HepG2 (cell line): ENCODE measurements around the gene ITIH1. TPM values are rescaled to one million over a fixed set of nuclear protein-coding genes. Genes with fewer than 3 reads are reported as not detected.

Experiments used
- FOXC1 ChIP-seq: sonication (generic); formaldehyde crosslinking; IDR thresholded peaks from 2 replicates; pipeline ENCODE4 v1.8.0; 2022; ENCODE audit warnings: mild to moderate bottlenecking, missing genetic modification reagents, borderline replicate concordance
- NFKB2 ChIP-seq: sonication (generic); formaldehyde crosslinking; IDR thresholded peaks from 2 replicates; pipeline ENCODE4 v1.4.0; 2020; ENCODE audit warnings: missing genetic modification reagents, borderline replicate concordance
- RBM39 ChIP-seq: fragments of 200-400 bp; formaldehyde crosslinking; IDR thresholded peaks from one replicate; pipeline ENCODE4 v1.6.1; 2018; ENCODE audit warnings: antibody characterized with exemption, mild to moderate bottlenecking, low read depth, low read length; ENCODE audit not compliant: poor library complexity, severe bottlenecking
- SNAPC2 ChIP-seq: sonication (generic); formaldehyde crosslinking; IDR thresholded peaks from 2 replicates; pipeline ENCODE4 v1.8.1; 2022; ENCODE audit warnings: mild to moderate bottlenecking, missing genetic modification reagents
- ZMAT3 ChIP-seq: sonication (generic); formaldehyde crosslinking; conservative IDR thresholded peaks from 2 replicates; pipeline ENCODE4 v1.7.0; 2021; ENCODE audit warnings: missing genetic modification reagents
- ZNF180 ChIP-seq: sonication (generic); formaldehyde crosslinking; IDR thresholded peaks from 2 replicates; pipeline ENCODE4 v1.4.0; 2020; ENCODE audit warnings: low read depth, missing genetic modification reagents, borderline replicate concordance
- ZNF292 ChIP-seq: sonication (generic); formaldehyde crosslinking; IDR thresholded peaks from 2 replicates; pipeline ENCODE4 v1.8.1; 2022; ENCODE audit warnings: mild to moderate bottlenecking, low read depth, missing genetic modification reagents, borderline replicate concordance
- ZNF703 ChIP-seq: sonication (generic); formaldehyde crosslinking; IDR thresholded peaks from 2 replicates; pipeline ENCODE4 v1.5.1; 2020; ENCODE audit warnings: missing genetic modification reagents, mild to moderate bottlenecking, moderate library complexity, borderline replicate concordance
- ZNF746 ChIP-seq: sonication (generic); formaldehyde crosslinking; IDR thresholded peaks from 2 replicates; pipeline ENCODE4 v1.8.0; 2022; ENCODE audit warnings: mild to moderate bottlenecking, missing genetic modification reagents
- polyA plus RNA-seq, 8 experiments: library from polyadenylated mRNA; depleted of rRNA in 3 of 8; stranded (reverse) in 7 of 8; unstranded in 1 of 8; fragments of >200 nt; fragmentation: Illumina TruSeq in 4 of 8; extraction: Trizol in 4 of 8; gene quantifications; 2 replicates each; pipeline versions ENCODE4 v1.2.1 to v1.2.3, GENCODE V29; 2011 to 2016; ENCODE audit warnings: low read depth in 4 of 8, missing spikeins in 1 of 8, mixed read lengths in 1 of 8; ENCODE audit not compliant: insufficient read depth in 1 of 8
- total RNA-seq, 5 experiments: library from RNA; depleted of rRNA; stranded (reverse); fragments of >200 nt; fragmentation: Illumina TruSeq; extraction: Trizol; gene quantifications; 2 replicates each; pipeline ENCODE4 v1.2.3, GENCODE V29; 2016; ENCODE audit warnings: low read depth in 1 of 5
- TF ChIP-seq, protein P1 (sequence below): sonication (generic); formaldehyde crosslinking; IDR thresholded peaks from 2 replicates; pipeline ENCODE4 v1.8.1; 2022; ENCODE audit warnings: low read depth, mild to moderate bottlenecking, missing genetic modification reagents
- TF ChIP-seq, protein P2 (sequence below), 2 experiments: fragments of 450-650 bp in 1 of 2; sonication (generic) in 1 of 2; formaldehyde crosslinking in 1 of 2; IDR thresholded peaks; 2 replicates each; pipeline versions ENCODE4 v1.6.1 to v1.8.0; 2016 to 2022; ENCODE audit warnings: antibody characterized with exemption in 1 of 2, mild to moderate bottlenecking in 1 of 2, missing genetic modification reagents in 1 of 2
- TF ChIP-seq, protein P3 (sequence below): sonication (generic); formaldehyde crosslinking; IDR thresholded peaks from 2 replicates; pipeline ENCODE4 v1.5.0; 2020; ENCODE audit warnings: missing genetic modification reagents, mild to moderate bottlenecking, borderline replicate concordance
- TF ChIP-seq, protein P4 (sequence below): IDR thresholded peaks from 2 replicates; pipeline ENCODE4 v1.6.1; 2012; ENCODE audit warnings: inconsistent platforms

The ITIH1 gene
- total and polyA plus RNA-seq, 2 of the 13 experiments (the other 11 are each of a cell fraction or from before 2014, with no cell fraction given) = 12.3 to 19.6 TPM

DNA sequence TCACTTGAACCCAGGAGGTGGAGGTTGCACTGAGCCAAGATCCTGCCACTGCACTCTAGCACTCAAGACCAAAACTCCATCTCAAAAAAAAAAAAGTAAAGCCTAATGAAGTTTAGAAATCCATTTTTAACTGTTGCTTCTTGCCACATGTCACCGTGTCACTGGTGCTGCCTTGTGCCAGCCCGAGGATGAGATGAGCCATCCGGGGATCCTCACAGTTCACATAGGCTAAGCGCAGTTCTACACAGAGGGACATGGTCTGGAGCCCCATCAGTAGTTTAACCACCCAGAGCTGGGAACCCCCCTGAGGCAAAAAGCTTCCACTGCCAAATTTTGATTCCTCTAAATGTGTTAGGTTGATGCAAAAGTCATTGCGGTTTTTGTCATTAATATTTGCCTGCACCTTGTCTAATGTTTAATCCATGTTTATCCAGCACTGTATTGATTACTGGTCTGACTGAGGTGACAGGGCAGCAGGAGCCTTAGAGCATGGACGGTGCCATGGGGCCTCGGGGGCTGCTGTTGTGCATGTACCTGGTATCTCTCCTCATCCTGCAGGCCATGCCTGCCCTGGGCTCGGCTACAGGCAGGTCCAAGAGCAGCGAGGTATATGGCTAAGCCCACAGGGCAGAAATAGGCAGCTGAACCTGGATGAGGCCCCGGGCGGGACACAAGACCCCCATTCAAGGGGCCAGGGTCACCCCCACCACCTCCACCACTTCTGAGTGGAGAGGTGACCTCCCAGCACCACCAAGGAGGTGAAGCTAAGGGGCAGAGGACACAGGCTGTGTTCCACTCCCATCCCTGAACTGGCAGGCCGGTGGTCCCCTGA lies at the start of gene ITIH1 (continued):
- no peak for TF ChIP-seq ZNF180 (CRISPR knock-in tag)
- no peak for TF ChIP-seq ZNF703 (CRISPR knock-in tag)
- no peak for TF ChIP-seq ZNF746
- TF ChIP-seq ZNF292 (CRISPR knock-in tag) = peak; percentile 48; the same call in 1 of the 2 replicates
- 0 out of 2 replicates have a peak, but pooled peaks have one; percentile 3 for TF ChIP-seq FOXC1 (CRISPR knock-in tag)
- TF ChIP-seq SNAPC2 (CRISPR knock-in tag) = 0 out of 2 replicates have a peak, but pooled peaks have one; percentile 25
- TF ChIP-seq, protein P1, sequence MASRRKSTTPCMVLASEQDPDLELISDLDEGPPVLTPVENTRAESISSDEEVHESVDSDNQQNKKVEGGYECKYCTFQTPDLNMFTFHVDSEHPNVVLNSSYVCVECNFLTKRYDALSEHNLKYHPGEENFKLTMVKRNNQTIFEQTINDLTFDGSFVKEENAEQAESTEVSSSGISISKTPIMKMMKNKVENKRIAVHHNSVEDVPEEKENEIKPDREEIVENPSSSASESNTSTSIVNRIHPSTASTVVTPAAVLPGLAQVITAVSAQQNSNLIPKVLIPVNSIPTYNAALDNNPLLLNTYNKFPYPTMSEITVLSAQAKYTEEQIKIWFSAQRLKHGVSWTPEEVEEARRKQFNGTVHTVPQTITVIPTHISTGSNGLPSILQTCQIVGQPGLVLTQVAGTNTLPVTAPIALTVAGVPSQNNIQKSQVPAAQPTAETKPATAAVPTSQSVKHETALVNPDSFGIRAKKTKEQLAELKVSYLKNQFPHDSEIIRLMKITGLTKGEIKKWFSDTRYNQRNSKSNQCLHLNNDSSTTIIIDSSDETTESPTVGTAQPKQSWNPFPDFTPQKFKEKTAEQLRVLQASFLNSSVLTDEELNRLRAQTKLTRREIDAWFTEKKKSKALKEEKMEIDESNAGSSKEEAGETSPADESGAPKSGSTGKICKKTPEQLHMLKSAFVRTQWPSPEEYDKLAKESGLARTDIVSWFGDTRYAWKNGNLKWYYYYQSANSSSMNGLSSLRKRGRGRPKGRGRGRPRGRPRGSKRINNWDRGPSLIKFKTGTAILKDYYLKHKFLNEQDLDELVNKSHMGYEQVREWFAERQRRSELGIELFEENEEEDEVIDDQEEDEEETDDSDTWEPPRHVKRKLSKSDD = no peak
- TF ChIP-seq, protein P2, sequence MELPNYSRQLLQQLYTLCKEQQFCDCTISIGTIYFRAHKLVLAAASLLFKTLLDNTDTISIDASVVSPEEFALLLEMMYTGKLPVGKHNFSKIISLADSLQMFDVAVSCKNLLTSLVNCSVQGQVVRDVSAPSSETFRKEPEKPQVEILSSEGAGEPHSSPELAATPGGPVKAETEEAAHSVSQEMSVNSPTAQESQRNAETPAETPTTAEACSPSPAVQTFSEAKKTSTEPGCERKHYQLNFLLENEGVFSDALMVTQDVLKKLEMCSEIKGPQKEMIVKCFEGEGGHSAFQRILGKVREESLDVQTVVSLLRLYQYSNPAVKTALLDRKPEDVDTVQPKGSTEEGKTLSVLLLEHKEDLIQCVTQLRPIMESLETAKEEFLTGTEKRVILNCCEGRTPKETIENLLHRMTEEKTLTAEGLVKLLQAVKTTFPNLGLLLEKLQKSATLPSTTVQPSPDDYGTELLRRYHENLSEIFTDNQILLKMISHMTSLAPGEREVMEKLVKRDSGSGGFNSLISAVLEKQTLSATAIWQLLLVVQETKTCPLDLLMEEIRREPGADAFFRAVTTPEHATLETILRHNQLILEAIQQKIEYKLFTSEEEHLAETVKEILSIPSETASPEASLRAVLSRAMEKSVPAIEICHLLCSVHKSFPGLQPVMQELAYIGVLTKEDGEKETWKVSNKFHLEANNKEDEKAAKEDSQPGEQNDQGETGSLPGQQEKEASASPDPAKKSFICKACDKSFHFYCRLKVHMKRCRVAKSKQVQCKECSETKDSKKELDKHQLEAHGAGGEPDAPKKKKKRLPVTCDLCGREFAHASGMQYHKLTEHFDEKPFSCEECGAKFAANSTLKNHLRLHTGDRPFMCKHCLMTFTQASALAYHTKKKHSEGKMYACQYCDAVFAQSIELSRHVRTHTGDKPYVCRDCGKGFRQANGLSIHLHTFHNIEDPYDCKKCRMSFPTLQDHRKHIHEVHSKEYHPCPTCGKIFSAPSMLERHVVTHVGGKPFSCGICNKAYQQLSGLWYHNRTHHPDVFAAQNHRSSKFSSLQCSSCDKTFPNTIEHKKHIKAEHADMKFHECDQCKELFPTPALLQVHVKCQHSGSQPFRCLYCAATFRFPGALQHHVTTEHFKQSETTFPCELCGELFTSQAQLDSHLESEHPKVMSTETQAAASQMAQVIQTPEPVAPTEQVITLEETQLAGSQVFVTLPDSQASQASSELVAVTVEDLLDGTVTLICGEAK (IDR thresholded peaks at IDR 0.05) = no peak
- TF ChIP-seq, protein P2 (CRISPR knock-in tag; IDR thresholded peaks at IDR 0.05) = no peak
- TF ChIP-seq ZMAT3 (CRISPR knock-in tag) = no peak
- TF ChIP-seq, protein P3, sequence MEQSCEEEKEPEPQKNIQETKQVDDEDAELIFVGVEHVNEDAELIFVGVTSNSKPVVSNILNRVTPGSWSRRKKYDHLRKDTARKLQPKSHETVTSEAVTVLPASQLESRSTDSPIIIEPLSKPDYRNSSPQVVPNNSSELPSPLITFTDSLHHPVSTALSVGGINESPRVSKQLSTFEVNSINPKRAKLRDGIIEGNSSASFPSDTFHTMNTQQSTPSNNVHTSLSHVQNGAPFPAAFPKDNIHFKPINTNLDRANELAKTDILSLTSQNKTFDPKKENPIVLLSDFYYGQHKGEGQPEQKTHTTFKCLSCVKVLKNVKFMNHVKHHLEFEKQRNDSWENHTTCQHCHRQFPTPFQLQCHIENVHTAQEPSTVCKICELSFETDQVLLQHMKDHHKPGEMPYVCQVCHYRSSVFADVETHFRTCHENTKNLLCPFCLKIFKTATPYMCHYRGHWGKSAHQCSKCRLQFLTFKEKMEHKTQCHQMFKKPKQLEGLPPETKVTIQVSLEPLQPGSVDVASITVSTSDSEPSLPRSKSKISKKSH = no peak
- no peak for TF ChIP-seq RBM39
- TF ChIP-seq, protein P4, sequence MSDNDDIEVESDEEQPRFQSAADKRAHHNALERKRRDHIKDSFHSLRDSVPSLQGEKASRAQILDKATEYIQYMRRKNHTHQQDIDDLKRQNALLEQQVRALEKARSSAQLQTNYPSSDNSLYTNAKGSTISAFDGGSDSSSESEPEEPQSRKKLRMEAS = 0 out of 2 replicates have a peak, but pooled peaks have one; percentile 42
- TF ChIP-seq NFKB2 = peak; percentile 20; the same call in 1 of the 2 replicates
